Measurements from ENCODE around the gene TPPP3.

The TPPP3 gene

DNA sequence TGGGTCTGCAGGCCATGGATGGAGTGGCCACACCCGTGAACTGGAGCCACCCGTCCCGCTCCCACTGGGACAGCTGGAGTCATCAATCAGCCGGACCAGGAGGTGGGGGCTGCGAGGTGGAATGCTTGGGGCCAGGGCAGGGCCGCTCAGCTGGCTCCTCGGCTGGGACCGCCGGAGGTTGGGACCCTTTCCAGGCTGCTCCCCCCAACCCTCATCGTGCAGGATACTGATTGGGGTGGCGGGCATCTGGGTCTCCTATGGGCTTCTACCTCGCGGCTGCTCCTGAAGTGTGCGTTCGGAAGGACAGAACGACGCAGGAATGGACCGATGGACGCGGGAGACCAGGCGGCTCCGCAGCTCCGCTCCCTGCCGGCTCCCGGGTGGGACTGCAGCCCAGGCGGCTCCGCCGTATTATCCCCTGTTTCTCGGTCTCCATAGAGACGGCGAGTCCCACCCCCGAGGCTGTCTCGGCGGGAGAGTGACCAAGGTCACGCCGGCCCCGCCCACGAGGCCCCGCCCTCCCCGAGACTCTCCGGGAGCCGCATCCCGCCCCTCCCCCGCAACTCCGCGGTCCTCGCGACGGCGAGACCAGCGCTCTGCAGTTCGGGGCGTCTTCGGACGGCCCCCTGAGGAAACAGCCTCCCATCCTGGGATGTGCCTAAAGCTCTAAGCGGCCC is at the start of gene TPPP3:
TPPP3 (minus strand) TSS at position 388 of the 677 bp plus-strand sequence. CDS start 2,387 bp downstream, outside the sequence.
- DNase-seq (ENCODE audit: extremely low spot score, insufficient read length, low read depth) (peak; percentile 42), FAIRE-seq (no peak)

DNA sequence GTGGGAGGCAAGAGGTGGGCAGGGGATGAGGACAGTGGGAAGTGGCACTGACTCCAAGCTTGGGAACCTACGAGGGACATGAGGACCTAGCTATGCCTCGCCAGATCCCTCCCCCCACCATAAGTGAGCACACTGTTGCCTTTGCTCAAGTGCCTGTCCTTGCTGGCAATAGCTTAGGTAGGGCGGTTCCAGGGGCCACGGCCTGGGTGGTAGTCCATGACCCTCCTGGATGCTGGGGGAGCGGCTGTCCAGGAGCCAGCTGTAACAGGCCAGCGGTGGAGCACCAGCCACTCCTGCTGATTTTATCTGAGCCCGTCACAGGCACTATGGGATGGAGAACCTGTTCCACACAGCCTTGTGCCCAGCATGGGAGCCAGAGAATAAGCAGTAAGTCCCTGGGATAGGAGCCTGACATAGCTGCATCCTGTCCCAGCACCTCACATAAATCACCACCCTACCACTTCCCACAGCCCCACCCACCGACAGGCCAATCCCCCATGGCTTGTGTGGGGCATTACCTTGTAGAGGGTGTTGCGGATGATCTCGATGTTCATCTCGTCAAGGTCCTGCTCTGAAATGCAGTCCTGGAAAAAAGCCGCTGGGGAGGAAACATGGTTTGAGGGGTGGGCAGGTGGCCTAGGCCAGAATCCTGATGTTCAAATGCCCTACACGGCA is 49.4 kb upstream of the TPPP3 start:
- FAIRE-seq (no peak), DNase-seq (ENCODE audit: extremely low spot score, insufficient read length, low read depth) (no peak)

DNA sequence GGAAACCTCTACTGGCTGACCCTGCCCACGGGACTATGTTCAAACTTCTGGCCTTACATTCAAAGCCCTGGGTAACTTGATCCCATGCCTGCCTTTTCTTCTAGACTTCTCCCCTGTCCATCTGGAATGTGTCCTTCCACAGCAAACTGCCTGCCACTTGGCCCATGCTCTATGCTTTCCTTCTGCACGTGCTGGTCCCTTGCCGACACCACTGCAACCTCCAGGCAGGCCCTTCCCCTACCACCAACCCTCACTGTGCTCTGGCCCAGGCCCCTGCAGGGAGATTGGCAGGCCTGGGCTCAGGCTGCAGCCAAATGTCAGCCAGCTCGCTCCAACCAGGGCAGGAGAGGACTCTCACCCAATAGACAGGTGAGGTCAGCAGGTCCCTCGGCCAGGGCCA is 48.6 kb upstream of the TPPP3 start:
- DNase-seq (ENCODE audit: extremely low spot score, insufficient read length, low read depth) (no peak), FAIRE-seq (no peak)

DNA sequence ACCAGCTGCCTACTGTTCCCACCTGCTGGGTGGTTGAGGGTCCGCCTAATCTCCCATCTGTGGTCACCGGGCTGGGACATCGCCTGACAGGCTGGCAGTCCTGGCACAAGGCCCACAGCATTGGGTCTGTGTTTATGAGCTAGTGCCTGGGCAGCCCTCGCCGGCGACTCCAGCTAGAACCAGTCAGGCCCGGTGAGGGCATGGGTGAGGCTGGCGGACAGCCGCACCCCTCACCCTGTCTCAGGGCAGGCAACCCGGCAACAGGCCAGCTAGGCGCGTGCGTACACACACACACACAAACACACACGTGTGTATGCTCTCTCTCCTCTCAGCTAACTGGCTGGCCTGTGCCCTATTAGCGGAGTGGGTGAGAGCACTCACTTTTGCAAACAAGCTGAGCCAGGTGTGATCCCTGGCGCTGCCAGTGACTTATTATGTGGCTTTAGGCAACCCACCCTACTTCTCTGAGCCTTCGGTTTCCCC is 48.0 kb upstream of the TPPP3 start:
- DNase-seq (ENCODE audit: extremely low spot score, insufficient read length, low read depth) (no peak), FAIRE-seq (no peak)

DNA sequence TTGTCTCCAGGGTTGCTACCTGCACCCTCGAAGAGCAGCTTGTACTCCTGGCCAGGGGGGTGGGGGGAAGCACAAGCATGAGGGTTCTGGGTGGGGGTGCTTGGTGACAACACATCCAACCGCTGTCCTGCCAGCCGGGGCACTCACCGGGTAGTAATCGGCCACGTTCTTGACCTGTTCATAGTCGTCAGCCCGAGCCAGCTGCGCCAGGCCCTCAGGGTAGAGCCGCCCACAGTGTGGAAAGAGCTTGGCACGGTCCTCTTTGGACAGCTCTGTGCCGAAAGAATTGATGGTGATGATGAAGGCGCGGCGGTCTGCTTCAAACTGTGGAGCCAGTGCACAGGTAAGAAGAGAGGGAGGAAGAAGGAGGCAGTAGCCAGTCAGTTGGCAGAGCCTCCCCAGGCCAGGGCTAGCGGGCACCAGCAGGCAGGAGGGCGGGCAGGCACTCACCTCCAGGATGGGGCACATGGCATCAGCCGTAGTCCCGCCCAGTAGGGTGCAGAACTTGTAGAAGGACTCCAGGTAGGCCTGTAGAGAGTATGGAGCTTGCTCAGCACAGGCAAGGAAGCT is 45.6 kb upstream of the TPPP3 start:
- no peak for FAIRE-seq
- DNase-seq (ENCODE audit: extremely low spot score, insufficient read length, low read depth), result no peak

DNA sequence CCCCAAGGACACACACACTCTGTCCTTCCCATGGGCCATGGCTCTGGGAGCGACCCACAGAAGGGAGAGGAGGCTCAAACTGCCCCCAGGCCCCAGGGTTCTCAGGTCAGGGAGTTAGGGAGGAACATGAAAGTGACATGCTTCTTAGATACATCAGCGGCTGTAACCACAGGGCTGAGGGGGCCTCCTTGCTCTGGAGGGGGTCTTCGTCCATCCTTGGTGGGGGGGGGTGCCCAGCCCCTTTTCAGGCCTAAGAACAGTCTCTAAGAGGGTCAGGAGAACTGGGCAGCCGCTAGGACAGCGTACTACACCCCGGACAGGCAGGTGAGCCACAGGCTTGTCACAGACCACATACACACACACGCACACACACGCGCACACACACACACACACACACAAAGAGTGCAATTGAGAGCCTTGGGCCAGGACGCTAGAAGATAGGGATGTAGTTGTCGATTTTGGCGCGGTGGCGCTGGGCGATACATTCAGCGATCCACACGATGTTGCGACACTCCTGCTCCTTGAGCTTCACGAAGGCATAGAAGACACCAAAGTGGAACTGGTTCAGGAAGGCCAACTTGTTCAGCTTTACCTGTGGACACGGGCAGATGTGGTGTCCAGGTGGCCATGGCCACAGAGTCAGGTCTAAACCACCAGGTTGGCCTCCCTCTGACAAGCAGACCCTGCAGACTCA is 44.9 kb upstream of the TPPP3 start:
- FAIRE-seq (no peak), DNase-seq (ENCODE audit: extremely low spot score, insufficient read length, low read depth) (no peak)

DNA sequence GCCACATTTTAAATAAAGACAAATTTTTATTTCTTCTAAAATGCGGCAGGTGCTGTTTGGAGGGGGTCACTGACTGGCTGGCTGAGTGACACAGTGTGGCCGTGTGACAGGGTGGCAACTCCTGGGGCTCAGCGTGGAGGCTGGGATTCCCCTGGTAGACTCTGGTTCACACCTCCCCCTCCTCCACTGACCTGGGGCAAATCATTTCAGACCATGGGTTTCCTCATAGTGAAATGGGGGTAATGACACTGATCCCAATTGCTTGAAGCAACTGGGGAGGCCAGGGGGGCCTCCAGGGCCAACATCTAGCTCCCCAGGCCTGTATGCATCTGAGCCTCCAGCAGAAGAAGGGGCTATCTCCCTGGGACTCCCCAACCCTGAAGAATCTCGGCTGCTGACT is 44.2 kb upstream of the TPPP3 start:
- no peak for DNase-seq (ENCODE audit: extremely low spot score, insufficient read length, low read depth)
- peak; percentile 64 for FAIRE-seq

DNA sequence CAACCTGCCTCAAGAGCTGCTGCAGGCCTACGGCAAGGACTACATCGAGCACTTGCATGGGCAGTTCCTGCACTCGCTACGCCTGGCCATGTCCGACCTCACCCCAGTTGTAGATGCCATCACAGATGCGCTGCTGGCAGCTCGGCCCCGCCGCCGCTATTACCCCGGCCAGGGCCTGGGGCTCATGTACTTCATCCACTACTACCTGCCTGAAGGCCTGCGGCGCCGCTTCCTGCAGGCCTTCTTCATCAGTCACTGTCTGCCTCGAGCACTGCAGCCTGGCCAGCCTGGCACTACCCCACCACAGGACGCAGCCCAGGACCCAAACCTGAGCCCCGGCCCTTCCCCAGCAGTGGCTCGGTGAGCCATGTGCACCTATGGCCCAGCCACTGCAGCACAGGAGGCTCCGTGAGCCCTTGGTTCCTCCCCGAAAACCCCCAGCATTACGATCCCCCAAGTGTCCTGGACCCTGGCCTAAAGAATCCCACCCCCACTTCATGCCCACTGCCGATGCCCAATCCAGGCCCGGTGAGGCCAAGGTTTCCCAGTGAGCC is 43.4 kb upstream of the TPPP3 start:
- DNase-seq (ENCODE audit: extremely low spot score, insufficient read length, low read depth) (no peak), FAIRE-seq (no peak)

DNA sequence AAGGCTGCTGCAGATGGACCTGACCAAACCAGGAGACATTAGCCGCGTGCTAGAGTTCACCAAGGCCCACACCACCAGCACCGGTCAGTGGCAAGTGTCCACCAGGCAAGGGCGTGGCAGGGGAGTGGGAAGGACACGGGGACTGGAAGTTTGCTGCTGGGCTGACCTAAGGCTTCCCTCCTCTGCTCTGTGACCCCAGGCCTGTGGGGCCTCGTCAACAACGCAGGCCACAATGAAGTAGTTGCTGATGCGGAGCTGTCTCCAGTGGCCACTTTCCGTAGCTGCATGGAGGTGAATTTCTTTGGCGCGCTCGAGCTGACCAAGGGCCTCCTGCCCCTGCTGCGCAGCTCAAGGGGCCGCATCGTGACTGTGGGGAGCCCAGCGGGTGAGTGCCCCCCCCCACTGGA is 42.5 kb upstream of the TPPP3 start:
- no peak for FAIRE-seq
- DNase-seq (ENCODE audit: extremely low spot score, insufficient read length, low read depth), result no peak

DNA sequence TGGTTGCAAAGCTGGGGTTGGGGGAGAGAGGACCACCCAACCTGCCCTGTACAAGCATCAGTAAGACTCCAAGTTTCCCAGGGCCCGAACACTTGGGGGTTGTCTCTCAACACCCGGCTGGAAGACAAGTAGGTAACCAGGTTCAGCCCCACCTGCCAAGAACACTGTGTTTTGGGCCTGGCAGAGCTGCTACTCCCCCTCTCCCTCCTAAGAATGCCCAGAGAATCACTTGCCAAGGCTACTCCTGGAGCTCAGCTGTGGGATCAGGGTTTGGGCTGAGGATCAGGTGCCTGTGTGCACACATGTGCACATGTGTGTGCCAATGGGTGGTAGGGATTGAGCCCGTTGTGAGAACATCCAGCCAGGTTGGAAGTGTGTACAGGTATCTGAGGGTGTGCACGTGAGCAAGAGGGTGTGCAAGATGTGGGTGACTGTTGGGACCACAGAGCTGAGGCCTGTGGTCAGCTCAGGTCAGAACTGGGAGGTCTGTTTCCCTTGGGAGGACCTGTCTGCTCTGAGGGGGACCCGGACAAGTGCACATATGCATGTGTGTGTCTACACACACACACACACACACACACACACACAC is 39.9 kb upstream of the TPPP3 start:
- FAIRE-seq, result no peak
- no peak for DNase-seq (ENCODE audit: extremely low spot score, insufficient read length, low read depth)

DNA sequence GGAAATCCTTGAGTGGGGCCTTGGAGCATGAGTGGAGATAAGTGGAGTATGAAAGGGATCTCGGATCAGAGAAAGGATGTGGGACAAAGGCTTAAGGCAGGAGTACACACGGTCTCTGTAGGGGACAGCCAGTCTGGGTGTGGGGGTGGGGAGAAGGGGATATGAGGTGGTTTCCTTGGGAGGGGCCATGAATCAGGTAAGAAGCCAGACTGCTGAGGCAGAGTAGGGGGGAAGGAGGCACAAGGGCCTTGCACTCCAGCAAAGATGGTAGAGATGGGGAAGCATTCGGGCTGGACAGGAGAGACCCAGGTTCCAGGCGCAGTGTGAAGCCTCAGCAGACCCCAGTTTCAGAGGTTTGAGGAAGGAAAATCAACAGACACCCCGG is 39.2 kb upstream of the TPPP3 start:
- no peak for FAIRE-seq

DNA sequence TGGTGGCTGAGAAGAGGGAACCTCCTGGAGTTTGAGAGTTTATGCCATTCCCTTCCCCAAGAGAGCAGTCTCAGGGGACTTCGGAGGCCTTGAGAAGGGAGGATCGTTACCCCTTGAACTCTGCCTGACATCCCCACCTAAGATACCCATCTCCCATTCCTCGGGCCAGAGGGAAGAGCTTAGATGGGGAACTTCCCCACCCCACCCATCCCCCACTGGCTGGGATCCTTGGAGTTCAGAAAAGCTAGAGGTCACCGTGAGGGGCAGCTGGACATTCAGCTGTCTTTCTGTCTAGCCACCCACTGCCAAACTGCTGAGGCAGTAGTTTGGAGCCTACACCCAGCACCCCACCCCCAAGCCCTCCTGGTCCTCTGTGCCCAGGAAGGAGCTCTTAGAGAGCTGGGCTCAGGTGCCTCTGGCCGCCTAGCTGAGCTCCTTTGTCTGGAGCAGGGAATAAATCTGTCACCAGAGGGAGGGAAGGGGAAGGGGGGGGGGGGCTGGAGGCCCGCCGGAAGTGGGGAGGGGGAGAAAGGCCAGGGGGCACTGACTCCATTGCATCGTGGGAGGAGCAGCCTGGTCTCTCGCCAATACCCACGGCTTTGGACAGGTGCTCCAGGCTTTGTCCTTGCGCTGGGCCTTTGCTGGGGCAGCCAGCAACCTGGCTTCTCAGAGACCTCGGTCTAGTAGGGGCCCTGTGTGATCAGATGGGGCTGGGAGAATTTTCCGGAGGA is 38.6 kb upstream of the TPPP3 start:
- DNase-seq (ENCODE audit: extremely low spot score, insufficient read length, low read depth), result no peak

More for the DNA sequence above, 39.2 kb upstream of the TPPP3 start:
- DNase-seq (ENCODE audit: extremely low spot score, insufficient read length, low read depth), result no peak

DNA sequence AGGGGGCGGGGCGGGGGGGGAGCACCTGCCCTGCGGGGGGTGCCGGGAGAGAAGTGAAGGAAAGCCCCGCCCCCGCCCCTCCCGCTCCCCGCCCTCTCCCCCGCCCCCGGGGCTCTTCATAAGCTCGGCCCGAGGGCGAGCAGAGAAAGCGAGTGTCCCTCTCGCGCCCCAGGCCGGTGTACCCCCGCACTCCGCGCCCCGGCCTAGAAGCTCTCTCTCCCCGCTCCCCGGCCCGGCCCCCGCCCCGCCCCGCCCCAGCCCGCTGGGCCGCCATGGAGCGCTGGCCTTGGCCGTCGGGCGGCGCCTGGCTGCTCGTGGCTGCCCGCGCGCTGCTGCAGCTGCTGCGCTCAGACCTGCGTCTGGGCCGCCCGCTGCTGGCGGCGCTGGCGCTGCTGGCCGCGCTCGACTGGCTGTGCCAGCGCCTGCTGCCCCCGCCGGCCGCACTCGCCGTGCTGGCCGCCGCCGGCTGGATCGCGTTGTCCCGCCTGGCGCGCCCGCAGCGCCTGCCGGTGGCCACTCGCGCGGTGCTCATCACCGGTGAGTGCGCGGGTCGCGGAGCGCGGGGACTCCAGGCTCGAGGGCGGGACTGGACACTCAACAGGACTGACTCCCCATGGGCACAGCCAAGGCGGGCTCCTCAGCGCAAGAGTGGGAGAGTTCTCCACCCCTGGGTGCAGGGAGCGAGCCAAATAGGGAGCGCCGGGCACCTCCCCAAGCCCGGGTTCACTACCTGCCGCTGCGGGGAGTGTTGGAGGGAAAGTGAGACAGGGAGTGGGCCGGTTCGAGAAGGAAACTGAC is 37.9 kb upstream of the TPPP3 start, which contains the start of gene HSD11B2:
HSD11B2 (plus strand) TSS at position 145 of the 798 bp plus-strand sequence; CDS start at position 273, 128 bp downstream.
- FAIRE-seq (no peak), DNase-seq (ENCODE audit: extremely low spot score, insufficient read length, low read depth) (no peak)

More for the DNA sequence above, 38.6 kb upstream of the TPPP3 start:
- no peak for FAIRE-seq

DNA sequence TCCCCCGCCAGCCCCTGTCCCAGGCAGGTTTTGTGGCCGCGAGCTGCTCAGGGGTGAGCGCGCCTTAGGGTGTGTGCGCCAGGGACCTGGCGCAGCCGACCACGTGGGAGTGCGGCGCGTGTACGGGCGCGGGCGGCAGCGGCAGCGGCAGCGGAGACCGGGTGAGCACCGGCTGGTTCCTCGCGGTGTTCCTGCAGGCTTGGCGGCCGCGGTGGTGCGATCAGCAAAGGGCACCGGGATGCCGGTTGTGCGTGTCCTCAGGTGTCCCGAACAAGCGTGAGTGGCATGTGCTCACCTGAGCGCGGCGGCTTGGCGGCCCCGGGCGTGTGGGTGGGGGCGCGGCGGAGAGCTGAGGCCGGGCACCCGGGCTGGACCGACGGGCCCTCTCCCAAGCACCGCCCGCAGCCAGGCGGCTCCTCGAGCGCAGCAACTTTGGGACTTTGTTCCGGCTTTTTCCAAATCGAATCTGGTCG is 37.2 kb upstream of the TPPP3 start:
- DNase-seq (ENCODE audit: extremely low spot score, insufficient read length, low read depth), result no peak

DNA sequence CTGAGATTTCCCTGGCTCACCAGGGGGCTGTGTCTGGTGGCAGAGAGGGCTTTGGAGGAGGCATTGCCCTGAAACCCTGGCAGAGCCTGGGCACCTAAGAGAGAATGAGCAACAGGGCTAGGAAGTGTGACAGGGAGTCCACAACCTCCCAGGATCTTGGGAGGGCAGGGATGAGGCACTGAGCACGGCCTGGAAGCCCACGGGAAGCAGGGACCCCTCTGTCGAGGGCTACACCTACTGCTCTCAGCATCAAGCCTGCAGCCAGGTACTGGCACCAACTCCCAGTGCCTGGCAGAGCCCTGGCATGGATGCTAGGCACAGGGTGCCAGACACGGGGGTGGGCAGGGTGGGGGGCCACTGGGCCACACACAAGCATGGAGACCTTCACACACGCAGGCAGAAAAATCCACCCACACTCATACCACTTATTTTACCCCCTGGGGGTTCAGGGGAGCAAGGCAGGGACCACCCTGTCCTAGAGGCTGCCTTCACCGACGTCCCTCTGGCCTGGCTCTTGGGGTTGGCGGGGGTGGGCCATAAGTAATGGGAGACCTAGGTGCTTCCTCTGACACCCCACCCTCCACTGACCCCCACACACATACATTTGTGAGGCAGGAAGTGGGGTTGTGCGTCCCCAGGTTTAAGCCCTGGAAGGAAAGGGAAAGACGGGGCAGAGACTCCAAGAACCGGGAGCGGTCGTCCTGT is 36.7 kb upstream of the TPPP3 start:
- DNase-seq (ENCODE audit: extremely low spot score, insufficient read length, low read depth) (no peak), FAIRE-seq (no peak)

More for the DNA sequence above, 37.2 kb upstream of the TPPP3 start:
- no peak for FAIRE-seq

DNA sequence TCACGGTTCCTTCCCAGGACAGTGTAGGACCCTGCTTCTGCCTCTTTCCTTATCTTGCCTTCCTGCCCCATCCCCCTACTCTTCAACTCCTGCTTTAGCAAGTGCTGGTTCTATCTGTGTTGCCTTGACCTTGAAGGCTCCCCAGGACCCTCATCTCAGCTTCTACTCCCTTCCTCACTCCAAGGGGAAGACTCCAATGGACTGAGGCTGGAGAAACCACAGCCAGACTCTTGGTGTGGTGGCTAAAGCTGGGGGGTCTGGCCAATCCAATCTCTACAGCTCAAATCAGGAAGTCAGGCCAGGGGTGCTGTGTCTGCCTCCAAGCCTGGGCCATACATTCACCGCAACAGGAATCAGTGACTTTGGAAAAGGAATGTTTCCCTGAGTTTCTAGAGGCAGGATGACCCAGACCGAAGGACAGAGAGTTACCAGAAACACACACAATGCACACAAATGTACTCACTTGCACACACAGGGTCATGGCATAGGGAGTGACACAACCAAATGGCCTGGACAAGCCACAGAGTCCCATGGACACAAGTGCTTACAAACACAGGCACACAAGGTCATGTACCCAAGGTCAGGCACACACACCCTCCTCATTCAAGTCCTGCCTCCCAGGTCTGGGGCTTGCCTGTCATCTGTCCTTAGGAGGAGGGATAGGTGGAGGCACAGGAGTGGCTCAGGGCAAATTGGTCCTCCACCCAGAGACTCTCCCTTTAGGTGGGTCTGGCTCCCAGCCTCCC is 35.9 kb upstream of the TPPP3 start:
- no peak for FAIRE-seq

DNA sequence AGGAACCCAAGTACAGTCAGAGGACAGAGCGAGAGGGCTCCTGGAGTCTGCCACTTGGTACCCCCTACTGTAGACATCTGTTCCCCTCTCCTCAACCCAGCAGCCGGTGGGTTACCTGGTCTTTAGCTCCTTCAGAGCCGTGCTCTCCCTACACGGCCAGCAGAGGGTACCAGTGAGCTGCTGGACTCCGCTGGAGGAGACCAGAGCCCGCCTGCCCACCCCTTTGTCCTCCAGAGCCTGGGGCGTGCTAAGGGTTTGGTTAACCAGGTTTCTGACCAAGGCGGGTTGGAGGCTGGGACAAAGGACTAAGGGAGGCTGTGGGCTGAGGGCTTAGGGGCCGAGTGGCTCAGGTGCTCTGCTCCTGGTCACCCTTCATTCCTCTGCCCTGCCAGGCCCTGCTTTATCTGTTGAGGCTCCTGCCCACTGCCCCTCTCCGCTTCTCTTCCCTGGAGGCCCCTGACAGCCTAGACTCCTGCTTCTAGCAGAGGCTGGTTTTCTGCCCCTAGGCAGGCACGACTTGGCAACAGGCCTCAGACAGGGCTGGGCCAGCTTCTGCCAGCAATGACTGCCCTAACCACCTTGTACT is 34.9 kb upstream of the TPPP3 start:
- DNase-seq (ENCODE audit: extremely low spot score, insufficient read length, low read depth) (peak; percentile 52), FAIRE-seq (peak; percentile 36)

More for the DNA sequence above, 35.9 kb upstream of the TPPP3 start:
- DNase-seq (ENCODE audit: extremely low spot score, insufficient read length, low read depth), result no peak

All from GM18507 (cell line).